HUES48 (cell line): Measurements from ENCODE around the gene LOC101059915.

Experiments used
- H3K27ac ChIP-seq: one replicate; pipeline ENCODE4 v1.7.0; 2013; ENCODE audit warnings: low read depth, low read length, inconsistent platforms
- H3K27me3 ChIP-seq: 2 replicates; pipeline ENCODE4 v1.6.1; 2013; ENCODE audit warnings: mild to moderate bottlenecking, low read length; ENCODE audit not compliant: control insufficient read depth, insufficient read depth
- H3K36me3 ChIP-seq: 2 replicates; pipeline ENCODE4 v1.6.1; 2013; ENCODE audit warnings: low read length; ENCODE audit not compliant: control insufficient read depth, insufficient read depth
- H3K4me1 ChIP-seq: 2 replicates; pipeline ENCODE4 v1.6.1; 2013; ENCODE audit warnings: mild to moderate bottlenecking, low read length; ENCODE audit not compliant: control insufficient read depth, insufficient read depth
- H3K4me3 ChIP-seq: 2 replicates; pipeline ENCODE4 v1.5.1; 2013; ENCODE audit warnings: mild to moderate bottlenecking, low read depth, low read length
- H3K9ac ChIP-seq: 2 replicates; pipeline ENCODE4 v1.6.1; 2013; ENCODE audit warnings: mild to moderate bottlenecking, low read depth, low read length, moderate library complexity
- H3K9me3 ChIP-seq: 2 replicates; pipeline ENCODE4 v1.6.1; 2013; ENCODE audit warnings: low read length; ENCODE audit not compliant: control insufficient read depth, insufficient read depth

LOC101059915 gene

GRCh38 chrX:71625471-71625870 is 41.9 kb upstream of the LOC101059915 start:
- H3K27ac ChIP-seq, result no peak overlapping the region
- H3K9ac ChIP-seq, result no peak overlapping the region
- peaks cover 30% of the 10 kb centered on the region for H3K9me3 ChIP-seq
- H3K27me3 ChIP-seq, result no peaks in the 10 kb centered on the region
- no peak overlapping the region for H3K4me3 ChIP-seq
- H3K36me3 ChIP-seq, result no peaks in the 10 kb centered on the region
- H3K4me1 ChIP-seq, result no peaks in the 10 kb centered on the region

GRCh38 chrX:71626576-71626975 is 40.8 kb upstream of the LOC101059915 start:
- H3K27me3 ChIP-seq, result no peaks in the 10 kb centered on the region
- H3K27ac ChIP-seq, result no peak overlapping the region
- H3K36me3 ChIP-seq, result no peaks in the 10 kb centered on the region
- H3K4me3 ChIP-seq, result no peak overlapping the region
- no peak overlapping the region for H3K9ac ChIP-seq
- H3K9me3 ChIP-seq, result peaks cover 25% of the 10 kb centered on the region
- H3K4me1 ChIP-seq, result no peaks in the 10 kb centered on the region

GRCh38 chrX:71627588-71628404 is 39.5 kb upstream of the LOC101059915 start:
- Histone ChIP-seq H3K9ac (no peak overlapping the region), H3K27ac (no peak overlapping the region), H3K36me3 (no peaks in the 10 kb centered on the region), H3K4me3 (no peak overlapping the region), H3K4me1 (no peaks in the 10 kb centered on the region), H3K27me3 (no peaks in the 10 kb centered on the region), H3K9me3 (peaks cover 31% of the 10 kb centered on the region)

GRCh38 chrX:71629467-71629866 is 37.9 kb upstream of the LOC101059915 start:
- H3K27ac ChIP-seq, result no peak overlapping the region
- no peaks in the 10 kb centered on the region for H3K36me3 ChIP-seq
- no peak overlapping the region for H3K4me3 ChIP-seq
- H3K4me1 ChIP-seq, result no peaks in the 10 kb centered on the region
- H3K27me3 ChIP-seq, result no peaks in the 10 kb centered on the region
- peaks cover 33% of the 10 kb centered on the region for H3K9me3 ChIP-seq
- H3K9ac ChIP-seq, result no peak overlapping the region

- Histone ChIP-seq H3K4me3 (no peak overlapping the region), H3K36me3 (no peaks in the 10 kb centered on the region), H3K4me1 (no peaks in the 10 kb centered on the region), H3K9me3 (peaks cover 41% of the 10 kb centered on the region), H3K27me3 (no peaks in the 10 kb centered on the region), H3K27ac (no peak overlapping the region), H3K9ac (no peak overlapping the region)
These were observed 34.3 kb upstream of the LOC101059915 start for GRCh38 chrX:71632923-71633657.

GRCh38 chrX:71634366-71634765 is 33.0 kb upstream of the LOC101059915 start:
- Histone ChIP-seq H3K9ac (no peak overlapping the region), H3K4me1 (no peaks in the 10 kb centered on the region), H3K27me3 (no peaks in the 10 kb centered on the region), H3K9me3 (peaks cover 45% of the 10 kb centered on the region), H3K36me3 (no peaks in the 10 kb centered on the region), H3K27ac (no peak overlapping the region), H3K4me3 (no peak overlapping the region)

- Histone ChIP-seq H3K27me3 (no peaks in the 10 kb centered on the region), H3K9me3 (peaks cover 51% of the 10 kb centered on the region), H3K4me1 (no peaks in the 10 kb centered on the region), H3K4me3 (no peak overlapping the region), H3K27ac (no peak overlapping the region), H3K9ac (no peak overlapping the region), H3K36me3 (no peaks in the 10 kb centered on the region)
These were observed 30.7 kb upstream of the LOC101059915 start for GRCh38 chrX:71636438-71637252.

GRCh38 chrX:71637253-71637618 is 30.1 kb upstream of the LOC101059915 start:
- no peaks in the 10 kb centered on the region for H3K4me1 ChIP-seq
- no peaks in the 10 kb centered on the region for H3K27me3 ChIP-seq
- no peak overlapping the region for H3K27ac ChIP-seq
- H3K9ac ChIP-seq, result no peak overlapping the region
- no peak overlapping the region for H3K4me3 ChIP-seq
- H3K9me3 ChIP-seq, result peaks cover 46% of the 10 kb centered on the region
- H3K36me3 ChIP-seq, result no peaks in the 10 kb centered on the region

- Histone ChIP-seq H3K27ac (no peak overlapping the region), H3K27me3 (no peaks in the 10 kb centered on the region), H3K4me3 (no peak overlapping the region), H3K36me3 (no peaks in the 10 kb centered on the region), H3K4me1 (no peaks in the 10 kb centered on the region), H3K9ac (no peak overlapping the region), H3K9me3 (peaks cover 40% of the 10 kb centered on the region)
These were observed 29.5 kb upstream of the LOC101059915 start for GRCh38 chrX:71637848-71638247.

- Histone ChIP-seq H3K27me3 (no peaks in the 10 kb centered on the region), H3K9me3 (peaks cover 35% of the 10 kb centered on the region), H3K36me3 (no peaks in the 10 kb centered on the region), H3K9ac (no peak overlapping the region), H3K4me1 (no peaks in the 10 kb centered on the region), H3K4me3 (no peak overlapping the region), H3K27ac (no peak overlapping the region)
These were observed 28.9 kb upstream of the LOC101059915 start for GRCh38 chrX:71638409-71638808.
